Measurements from ENCODE around the gene TMED9. TPM values are rescaled to one million over a fixed set of nuclear protein-coding genes. Genes with fewer than 3 reads are reported as not detected.

The TMED9 gene
- total RNA-seq, 2 experiments from 2014 or later = 67.6 to 134 TPM

- POLR2A ChIA-PET = interaction anchor here (1.0 kb wide), 1 partner anchor 43 kb away, joined by 7 read pairs; no protein-coding TSS in a partner anchor
- DNase-seq (ENCODE audit: low spot score) = no peak
Measured at GRCh38 chr5:177576169-177576568, 15.8 kb upstream of the TMED9 start.

GRCh38 chr5:177578316-177578715, 13.7 kb upstream of the TMED9 start:
- no peaks in the 10 kb centered on the region for H3K79me2 ChIP-seq (ENCODE audit: insufficient read depth, low read depth, low read length)
- DNase-seq (ENCODE audit: low spot score) = no peak
- no peaks in the 10 kb centered on the region for H3K9me2 ChIP-seq (ENCODE audit: insufficient read depth, low read length)
- intact Hi-C loops (cut with micrococcal nuclease; ENCODE audit: unreplicated experiment) = no loop called here
- TF ChIP-seq CTCF (conservative IDR thresholded peaks at IDR 0.05; ENCODE audit: low read length) (no peak), EZH2phosphoT487 (IDR thresholded peaks at IDR 0.05; ENCODE audit: borderline replicate concordance, low read depth, low read length) (no peak)
- H3K4me3 ChIP-seq (ENCODE audit: low read depth, low read length, poor library complexity, severe bottlenecking) = no peak overlapping the region
- H4K20me1 ChIP-seq (ENCODE audit: insufficient read depth, low read length) = no peaks in the 10 kb centered on the region
- no peaks in the 10 kb centered on the region for H3K36me3 ChIP-seq (ENCODE audit: insufficient read depth, low read length)
- BruUV-seq (replicated peaks) = no TSS peak
- no peak overlapping the region for H3K27ac ChIP-seq (ENCODE audit: low read depth, low read length, poor library complexity, severe bottlenecking)
- POLR2A ChIA-PET = interaction anchor here (0.8 kb wide), 2 partner anchors 9 to 15 kb away, joined by 4 to 5 read pairs; no protein-coding TSS in a partner anchor
- no peaks in the 10 kb centered on the region for H3K4me1 ChIP-seq (ENCODE audit: insufficient read depth, low read length, poor library complexity, severe bottlenecking)
- H3K9me3 ChIP-seq (ENCODE audit: low read length) = no peaks in the 10 kb centered on the region
- CTCF ChIA-PET (ENCODE audit: unreplicated experiment) = no interaction called here
- no peak overlapping the region for H2AFZ ChIP-seq (ENCODE audit: low read length)
- no peak overlapping the region for H3K4me2 ChIP-seq (ENCODE audit: low read length)

More at GRCh38 chr5:177576169-177576568, 15.8 kb upstream of the TMED9 start:
- H3K27ac ChIP-seq (ENCODE audit: low read depth, low read length, poor library complexity, severe bottlenecking) = no peak overlapping the region
- H3K4me2 ChIP-seq (ENCODE audit: low read length) = no peak overlapping the region
- TF ChIP-seq CTCF (conservative IDR thresholded peaks at IDR 0.05; ENCODE audit: low read length) (peak; percentile 31; the same call in 1 of the 2 replicates), EZH2phosphoT487 (IDR thresholded peaks at IDR 0.05; ENCODE audit: borderline replicate concordance, low read depth, low read length) (no peak)
- H3K79me2 ChIP-seq (ENCODE audit: insufficient read depth, low read depth, low read length) = no peaks in the 10 kb centered on the region
- no peaks in the 10 kb centered on the region for H3K4me1 ChIP-seq (ENCODE audit: insufficient read depth, low read length, poor library complexity, severe bottlenecking)
- BruUV-seq (replicated peaks) = no TSS peak
- intact Hi-C loops (cut with micrococcal nuclease; ENCODE audit: unreplicated experiment) = no loop called here
- H3K4me3 ChIP-seq (ENCODE audit: low read depth, low read length, poor library complexity, severe bottlenecking) = no peak overlapping the region
- H2AFZ ChIP-seq (ENCODE audit: low read length) = no peak overlapping the region
- no peaks in the 10 kb centered on the region for H3K9me2 ChIP-seq (ENCODE audit: insufficient read depth, low read length)
- no peaks in the 10 kb centered on the region for H3K9me3 ChIP-seq (ENCODE audit: low read length)
- H3K36me3 ChIP-seq (ENCODE audit: insufficient read depth, low read length) = no peaks in the 10 kb centered on the region
- H4K20me1 ChIP-seq (ENCODE audit: insufficient read depth, low read length) = no peaks in the 10 kb centered on the region
- CTCF ChIA-PET (ENCODE audit: unreplicated experiment) = no interaction called here

GRCh38 chr5:177588413-177588909, 3.5 kb upstream of the TMED9 start:
- Histone ChIP-seq H3K9me2 (ENCODE audit: insufficient read depth, low read length) (no peaks in the 10 kb centered on the region), H3K27ac (ENCODE audit: low read depth, low read length, poor library complexity, severe bottlenecking) (no peak overlapping the region), H3K9me3 (ENCODE audit: low read length) (no peaks in the 10 kb centered on the region), H3K4me2 (ENCODE audit: low read length) (no peak overlapping the region), H3K4me3 (ENCODE audit: low read depth, low read length, poor library complexity, severe bottlenecking) (no peak overlapping the region), H3K36me3 (ENCODE audit: insufficient read depth, low read length) (peaks cover 5% of the 10 kb centered on the region), H4K20me1 (ENCODE audit: insufficient read depth, low read length) (0 out of 2 replicates have a peak, but pooled peaks cover 5% of the 10 kb centered on the region), H3K79me2 (ENCODE audit: insufficient read depth, low read depth, low read length) (peaks cover 14% of the 10 kb centered on the region), H3K4me1 (ENCODE audit: insufficient read depth, low read length, poor library complexity, severe bottlenecking) (peaks cover 20% of the 10 kb centered on the region), H2AFZ (ENCODE audit: low read length) (no peak overlapping the region)
- no peak for DNase-seq (ENCODE audit: low spot score)
- POLR2A ChIA-PET = interaction anchor here (0.6 to 0.7 kb wide), 2 partner anchors 66 to 1438 kb away, joined by 4 to 5 read pairs; no protein-coding TSS in a partner anchor
- BruUV-seq (replicated peaks) = no TSS peak
- TF ChIP-seq EZH2phosphoT487 (IDR thresholded peaks at IDR 0.05; ENCODE audit: borderline replicate concordance, low read depth, low read length) (no peak), CTCF (conservative IDR thresholded peaks at IDR 0.05; ENCODE audit: low read length) (no peak)
- intact Hi-C loops (cut with micrococcal nuclease; ENCODE audit: unreplicated experiment) = no loop called here
- CTCF ChIA-PET (ENCODE audit: unreplicated experiment) = no interaction called here
